ENCODE data around the gene PTPRJ. TPM values are rescaled to one million over a fixed set of nuclear protein-coding genes. Genes with fewer than 3 reads are reported as not detected.

PTPRJ gene
- total RNA-seq, 1 donor from 2014 or later: 40.0 TPM

GRCh38 chr11:48031602-48032001 lies 51.2 kb downstream of the PTPRJ start:
- no peak for TF ChIP-seq CTCF (IDR thresholded peaks at IDR 0.05)
- peaks cover 73% of the 10 kb centered on the region for H3K4me1 ChIP-seq
- ATAC-seq: no peak
- no peak for DNase-seq
- H3K27me3 ChIP-seq (ENCODE audit: low read depth): no peaks in the 10 kb centered on the region
- no peak overlapping the region for H3K4me3 ChIP-seq
- H3K27ac ChIP-seq: peak overlapping the region; percentile 7
- no peaks in the 10 kb centered on the region for H3K9me3 ChIP-seq
- intact Hi-C loops (cut with DNase I): no loop called here
- H3K36me3 ChIP-seq: no peaks in the 10 kb centered on the region

- Histone ChIP-seq H3K27ac (peak overlapping the region; percentile 12), H3K4me3 (no peak overlapping the region), H3K27me3 (ENCODE audit: low read depth) (no peaks in the 10 kb centered on the region), H3K36me3 (no peaks in the 10 kb centered on the region), H3K4me1 (peaks cover 73% of the 10 kb centered on the region), H3K9me3 (no peaks in the 10 kb centered on the region)
- no peak for DNase-seq
- ATAC-seq: peak in 1 of 2 donors; percentile 22
- no peak for TF ChIP-seq CTCF (IDR thresholded peaks at IDR 0.05)
- intact Hi-C loops (cut with DNase I): no loop called here
Measured at GRCh38 chr11:48032721-48033120, 52.4 kb downstream of the PTPRJ start.

GRCh38 chr11:48033918-48034341 lies 53.6 kb downstream of the PTPRJ start:
- no peaks in the 10 kb centered on the region for H3K36me3 ChIP-seq
- no peak for TF ChIP-seq CTCF (IDR thresholded peaks at IDR 0.05)
- no peak overlapping the region for H3K4me3 ChIP-seq
- peaks cover 64% of the 10 kb centered on the region for H3K4me1 ChIP-seq
- peak in 1 of 2 donors; percentile 32 for ATAC-seq
- no peak overlapping the region for H3K27ac ChIP-seq
- DNase-seq: no peak
- intact Hi-C loops (cut with DNase I): no loop called here
- no peaks in the 10 kb centered on the region for H3K9me3 ChIP-seq
- no peaks in the 10 kb centered on the region for H3K27me3 ChIP-seq (ENCODE audit: low read depth)

GRCh38 chr11:48034926-48035871 lies 54.8 kb downstream of the PTPRJ start:
- TF ChIP-seq CTCF (IDR thresholded peaks at IDR 0.05): no peak
- H3K9me3 ChIP-seq: no peaks in the 10 kb centered on the region
- H3K36me3 ChIP-seq: no peaks in the 10 kb centered on the region
- ATAC-seq: no peak
- H3K27me3 ChIP-seq (ENCODE audit: low read depth): no peaks in the 10 kb centered on the region
- no peak for DNase-seq
- H3K4me3 ChIP-seq: no peak overlapping the region
- intact Hi-C loops (cut with DNase I): no loop called here
- H3K4me1 ChIP-seq: peaks cover 51% of the 10 kb centered on the region
- H3K27ac ChIP-seq: no peak overlapping the region

GRCh38 chr11:48036011-48036410 lies 55.7 kb downstream of the PTPRJ start:
- H3K4me3 ChIP-seq: no peak overlapping the region
- no peaks in the 10 kb centered on the region for H3K9me3 ChIP-seq
- H3K27me3 ChIP-seq (ENCODE audit: low read depth): no peaks in the 10 kb centered on the region
- DNase-seq (no peak), ATAC-seq (no peak)
- intact Hi-C loops (cut with DNase I): no loop called here
- peaks cover 43% of the 10 kb centered on the region for H3K4me1 ChIP-seq
- no peaks in the 10 kb centered on the region for H3K36me3 ChIP-seq
- no peak overlapping the region for H3K27ac ChIP-seq
- no peak for TF ChIP-seq CTCF (IDR thresholded peaks at IDR 0.05)
